Measurements from ENCODE around the gene SGSM2.

The SGSM2 gene

GRCh38 chr17:2366747-2367494 lies 29.6 kb downstream of the SGSM2 start:
- FAIRE-seq (no peak), DNase-seq (ENCODE audit: low spot score) (no peak)

- FAIRE-seq (no peak), DNase-seq (ENCODE audit: low spot score) (no peak)
These were observed 31.1 kb downstream of the SGSM2 start for GRCh38 chr17:2368359-2368758.

- FAIRE-seq (no peak), DNase-seq (ENCODE audit: low spot score) (no peak)
These were observed 31.7 kb downstream of the SGSM2 start for GRCh38 chr17:2369039-2369438.

GRCh38 chr17:2369551-2370210 lies 32.4 kb downstream of the SGSM2 start:
- FAIRE-seq (no peak), DNase-seq (ENCODE audit: low spot score) (no peak)

- no peak for DNase-seq (ENCODE audit: low spot score)
- FAIRE-seq, result no peak
These were observed 32.9 kb downstream of the SGSM2 start for GRCh38 chr17:2370211-2370589.

GRCh38 chr17:2371183-2372130 lies 34.2 kb downstream of the SGSM2 start:
- DNase-seq (ENCODE audit: low spot score), result no peak
- FAIRE-seq, result no peak

GRCh38 chr17:2372180-2372579 lies 34.9 kb downstream of the SGSM2 start:
- DNase-seq (ENCODE audit: low spot score), result no peak
- FAIRE-seq, result no peak

GRCh38 chr17:2372681-2373080 lies 35.4 kb downstream of the SGSM2 start:
- DNase-seq (ENCODE audit: low spot score) (no peak), FAIRE-seq (no peak)

GRCh38 chr17:2373179-2373578 lies 35.9 kb downstream of the SGSM2 start:
- FAIRE-seq, result no peak
- no peak for DNase-seq (ENCODE audit: low spot score)

- no peak for DNase-seq (ENCODE audit: low spot score)
- no peak for FAIRE-seq
These were observed 37.4 kb downstream of the SGSM2 start for GRCh38 chr17:2374549-2375285.

GRCh38 chr17:2375406-2375805 lies 38.1 kb downstream of the SGSM2 start:
- FAIRE-seq, result no peak
- DNase-seq (ENCODE audit: low spot score), result no peak

GRCh38 chr17:2376107-2376506 lies 38.8 kb downstream of the SGSM2 start:
- FAIRE-seq, result no peak
- DNase-seq (ENCODE audit: low spot score), result no peak

GRCh38 chr17:2377659-2378058 lies 40.4 kb downstream of the SGSM2 start:
- FAIRE-seq (no peak), DNase-seq (ENCODE audit: low spot score) (no peak)

- FAIRE-seq, result no peak
- no peak for DNase-seq (ENCODE audit: low spot score)
These were observed 41.6 kb downstream of the SGSM2 start for GRCh38 chr17:2378905-2379304.

GRCh38 chr17:2379489-2380225 lies 42.4 kb downstream of the SGSM2 start:
- DNase-seq (ENCODE audit: low spot score) (no peak), FAIRE-seq (no peak)

- DNase-seq (ENCODE audit: low spot score), result no peak
- FAIRE-seq, result no peak
These were observed 43.1 kb downstream of the SGSM2 start for GRCh38 chr17:2380226-2380922.

GRCh38 chr17:2380950-2381649 lies 43.8 kb downstream of the SGSM2 start:
- FAIRE-seq, result no peak
- DNase-seq (ENCODE audit: low spot score), result no peak

GRCh38 chr17:2383628-2384167 lies 46.4 kb downstream of the SGSM2 start:
- no peak for DNase-seq (ENCODE audit: low spot score)
- FAIRE-seq, result no peak

Data from urothelium cell line (cell line).